Panc1 (cell line): ENCODE results near the gene PPP1R3E. TPM values are rescaled to one million over a fixed set of nuclear protein-coding genes. Genes with fewer than 3 reads are reported as not detected.

ENCODE experiments used
- ATAC-seq: fragments of 200-7000 bp; cut with Tn5 transposase; 2 replicates; pipeline ENCODE4 v1.9.1; 2020; ENCODE audit warnings: mild to moderate bottlenecking, moderate library complexity
- Bru-seq: library from RNA; stranded (reverse); fragments of 400-500 nt; gene quantifications from one replicate; lab custom pipeline; 2021; lab: Mats Ljungman, UMichigan
- BruChase-seq, 2 experiments: library from RNA; stranded (reverse); fragments of 400-500 nt; gene quantifications; one replicate each; lab custom pipeline; 2021; lab: Mats Ljungman, UMichigan
- BruUV-seq: library from RNA; stranded (reverse); fragments of 400-500 nt; replicated peaks from 2 replicates; lab custom pipeline; 2021; lab: Mats Ljungman, UMichigan
- CTCF ChIA-PET: fragments of 300-600 bp; sonication (Branson Sonifier 250); formaldehyde crosslinking; loops from one replicate; lab custom pipeline; 2022; ENCODE audit warnings: antibody characterized with exemption; lab: Charles Lee
- POLR2A ChIA-PET: fragments of 300-600 bp; sonication (Branson Sonifier 250); formaldehyde crosslinking; loops from one replicate; lab custom pipeline; 2022; ENCODE audit warnings: antibody characterized with exemption; lab: Charles Lee
- DNase-seq: peaks from one replicate; pipeline ENCODE4 v3.0.0-alpha.2; 2010; ENCODE audit warnings: low read depth, low spot score
- H3K27ac ChIP-seq: 2 replicates; pipeline ENCODE4 v1.5.1; 2011; ENCODE audit warnings: mild to moderate bottlenecking, low read length, inconsistent platforms
- H3K27me3 ChIP-seq: fragments of 200-500 bp; sonication (Bioruptor generic); 2 replicates; pipeline ENCODE4 v1.6.0; 2014; ENCODE audit warnings: low read length, inconsistent platforms; ENCODE audit not compliant: control insufficient read depth, insufficient read depth
- H3K36me3 ChIP-seq: fragments of 200-500 bp; sonication (Bioruptor generic); 2 replicates; pipeline ENCODE4 v1.5.1; 2014; ENCODE audit warnings: inconsistent platforms, mild to moderate bottlenecking, low read length, moderate library complexity; ENCODE audit not compliant: control insufficient read depth, insufficient read depth
- H3K4me1 ChIP-seq: 2 replicates; pipeline ENCODE4 v1.5.1; 2011; ENCODE audit warnings: inconsistent platforms, mild to moderate bottlenecking, low read length, moderate library complexity; ENCODE audit not compliant: control insufficient read depth, insufficient read depth
- H3K4me3 ChIP-seq, 2 experiments: 2 replicates each; pipeline ENCODE4 v1.5.1; 2011 to 2012; ENCODE audit warnings: low read depth in 2 of 2, low read length in 2 of 2, mild to moderate bottlenecking in 2 of 2, inconsistent platforms in 1 of 2, moderate library complexity in 1 of 2
- H3K9me3 ChIP-seq: fragments of 200-500 bp; sonication (Bioruptor generic); 2 replicates; pipeline ENCODE4 v1.5.1; 2014; ENCODE audit warnings: low read depth, mild to moderate bottlenecking, inconsistent platforms, low read length, moderate library complexity; ENCODE audit not compliant: control insufficient read depth, insufficient read depth
- POLR2AphosphoS5 ChIP-seq: IDR thresholded peaks from 2 replicates; pipeline ENCODE4 v1.6.1; 2012; ENCODE audit warnings: mild to moderate bottlenecking, low read depth, low read length, moderate library complexity
- SIN3A ChIP-seq: IDR thresholded peaks from 2 replicates; pipeline ENCODE4 v1.6.1; 2012; ENCODE audit warnings: low read depth, mild to moderate bottlenecking, low read length, moderate library complexity, borderline replicate concordance; ENCODE audit not compliant: insufficient read depth
- TCF7L2 ChIP-seq: IDR thresholded peaks from 2 replicates; pipeline ENCODE4 v1.6.1; 2011; ENCODE audit warnings: mild to moderate bottlenecking, low read depth, low read length, inconsistent platforms
- in situ Hi-C: cut with HindIII; loops from 2 replicates; pipeline ENCODE4 v1.10.0; 2016; ENCODE audit warnings: low sequenced_read_pairs, low pct_unique_long_range_greater_than_20kb
- intact Hi-C: fragments of 100-400 bp; cut with micrococcal nuclease; formaldehyde crosslinking; loops from one replicate; pipeline ENCODE4 v1.10.0; 2022; ENCODE audit not compliant: unreplicated experiment
- long read RNA-seq: library from polyadenylated mRNA; unstranded; transcript quantifications from one replicate; pipeline ENCODE4 v2.0.0, GENCODE V29; 2021; ENCODE audit not compliant: unreplicated experiment
- polyA plus RNA-seq: library from polyadenylated mRNA; unstranded; fragments of >200 nt; gene quantifications from one replicate; pipeline ENCODE4 v1.2.1, GENCODE V29; 2012; ENCODE audit warnings: missing spikeins; ENCODE audit not compliant: insufficient read length
- total RNA-seq: library from RNA; stranded (reverse); gene quantifications from one replicate; pipeline ENCODE4 v1.2.1, GENCODE V29; 2021; ENCODE audit not compliant: unreplicated experiment
- TF ChIP-seq, protein P1 (sequence below), 2 experiments: IDR thresholded peaks; 2 replicates each; pipeline ENCODE4 v1.6.1; 2011 to 2012; ENCODE audit warnings: low read depth in 2 of 2, control low read depth in 1 of 2, low read length in 1 of 2, mild to moderate bottlenecking in 1 of 2, moderate library complexity in 1 of 2; ENCODE audit not compliant: insufficient read depth in 1 of 2
- TF ChIP-seq, protein P2 (sequence below): fragments of 450-650 bp; IDR thresholded peaks from 2 replicates; pipeline ENCODE4 v1.5.1; 2017; ENCODE audit warnings: mild to moderate bottlenecking

Gene PPP1R3E, protein sequence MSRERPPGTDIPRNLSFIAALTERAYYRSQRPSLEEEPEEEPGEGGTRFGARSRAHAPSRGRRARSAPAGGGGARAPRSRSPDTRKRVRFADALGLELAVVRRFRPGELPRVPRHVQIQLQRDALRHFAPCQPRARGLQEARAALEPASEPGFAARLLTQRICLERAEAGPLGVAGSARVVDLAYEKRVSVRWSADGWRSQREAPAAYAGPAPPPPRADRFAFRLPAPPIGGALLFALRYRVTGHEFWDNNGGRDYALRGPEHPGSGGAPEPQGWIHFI
- 8.8 TPM for total RNA-seq
- 2.8 TPM for polyA plus RNA-seq
- Bru-seq, nascent RNA: percentile 75 among the genes with signal in this experiment
- percentile 72 among the genes with signal in this experiment for BruChase-seq, experiment 1, labeled RNA remaining after a 2-hour chase
- percentile 73 among the genes with signal in this experiment for BruChase-seq, experiment 2, labeled RNA remaining after a 6-hour chase
- long read RNA-seq, partial matches to known transcripts: 1 of 7 reads
- long read RNA-seq, other reads (novel, unspliced or antisense): 6 of 7 reads

DNA sequence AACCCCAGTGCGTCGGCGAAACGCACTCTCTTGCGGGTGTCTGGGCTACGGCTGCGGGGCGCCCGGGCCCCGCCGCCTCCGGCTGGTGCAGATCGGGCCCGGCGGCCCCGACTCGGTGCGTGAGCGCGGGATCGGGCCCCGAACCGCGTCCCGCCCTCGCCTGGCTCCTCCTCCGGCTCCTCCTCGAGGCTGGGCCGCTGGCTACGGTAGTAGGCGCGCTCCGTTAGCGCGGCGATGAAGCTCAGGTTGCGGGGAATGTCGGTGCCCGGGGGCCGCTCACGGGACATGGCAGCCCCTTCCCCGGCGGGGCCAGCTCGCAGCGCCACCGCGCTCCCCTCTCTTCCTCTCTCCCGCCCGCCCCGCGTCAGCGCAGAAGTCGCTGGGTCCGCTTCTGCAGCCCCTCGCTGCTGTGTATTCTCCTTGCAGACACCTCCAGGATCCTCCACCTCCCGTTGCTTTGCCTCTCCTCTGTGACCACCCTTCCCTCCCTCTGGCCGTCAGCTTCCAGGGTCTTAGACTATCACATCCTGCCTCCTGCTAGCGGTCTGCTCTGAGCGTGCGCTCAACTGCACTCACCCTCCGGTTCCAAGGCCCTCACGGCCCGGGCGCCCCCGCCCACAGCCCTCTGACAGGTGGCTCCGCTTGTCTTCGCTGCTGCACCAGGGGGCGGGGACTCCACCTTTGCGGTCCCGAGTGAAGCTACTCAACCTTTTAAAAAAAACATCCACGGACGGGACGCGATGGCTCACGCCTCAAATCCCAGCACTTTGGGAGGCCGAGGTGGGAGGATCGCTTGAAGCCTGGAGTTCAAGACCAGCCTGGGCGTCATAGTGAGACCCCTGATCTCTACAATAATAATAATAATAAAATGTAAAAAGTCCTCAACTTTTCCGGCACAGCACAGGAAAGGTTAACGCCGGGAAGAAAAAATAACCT is at the start of gene PPP1R3E:
Gene PPP1R3E, minus strand, starts transcription at position 570 of the 936 bp plus-strand sequence. Its CDS starts 283 bp downstream, at position 287.
- in situ Hi-C loops: no loop called here

More for the DNA sequence above, at the start of gene PPP1R3E:
- Histone ChIP-seq H3K4me1 (peaks cover 17% of the 10 kb centered on the region), H3K27ac (peak within 1 kb of the TSS; percentile 63), H3K9me3 (no peaks in the 10 kb centered on the region), H3K36me3 (peaks cover 5% of the 10 kb centered on the region; the same call in 1 of the 2 replicates), H3K27me3 (no peaks in the 10 kb centered on the region), H3K4me3 (peak within 1 kb of the TSS; percentile 59 to 80)
- DNase-seq (no peak), ATAC-seq (peak; percentile 69)
- POLR2A ChIA-PET: no interaction called here
- CTCF ChIA-PET: interaction anchor here (0.6 kb wide), 1 partner anchor 260 kb away, joined by 3 read pairs; no protein-coding TSS in a partner anchor
- intact Hi-C loops: no loop called here
- BruUV-seq: no TSS peak
- TF ChIP-seq, protein P1, sequence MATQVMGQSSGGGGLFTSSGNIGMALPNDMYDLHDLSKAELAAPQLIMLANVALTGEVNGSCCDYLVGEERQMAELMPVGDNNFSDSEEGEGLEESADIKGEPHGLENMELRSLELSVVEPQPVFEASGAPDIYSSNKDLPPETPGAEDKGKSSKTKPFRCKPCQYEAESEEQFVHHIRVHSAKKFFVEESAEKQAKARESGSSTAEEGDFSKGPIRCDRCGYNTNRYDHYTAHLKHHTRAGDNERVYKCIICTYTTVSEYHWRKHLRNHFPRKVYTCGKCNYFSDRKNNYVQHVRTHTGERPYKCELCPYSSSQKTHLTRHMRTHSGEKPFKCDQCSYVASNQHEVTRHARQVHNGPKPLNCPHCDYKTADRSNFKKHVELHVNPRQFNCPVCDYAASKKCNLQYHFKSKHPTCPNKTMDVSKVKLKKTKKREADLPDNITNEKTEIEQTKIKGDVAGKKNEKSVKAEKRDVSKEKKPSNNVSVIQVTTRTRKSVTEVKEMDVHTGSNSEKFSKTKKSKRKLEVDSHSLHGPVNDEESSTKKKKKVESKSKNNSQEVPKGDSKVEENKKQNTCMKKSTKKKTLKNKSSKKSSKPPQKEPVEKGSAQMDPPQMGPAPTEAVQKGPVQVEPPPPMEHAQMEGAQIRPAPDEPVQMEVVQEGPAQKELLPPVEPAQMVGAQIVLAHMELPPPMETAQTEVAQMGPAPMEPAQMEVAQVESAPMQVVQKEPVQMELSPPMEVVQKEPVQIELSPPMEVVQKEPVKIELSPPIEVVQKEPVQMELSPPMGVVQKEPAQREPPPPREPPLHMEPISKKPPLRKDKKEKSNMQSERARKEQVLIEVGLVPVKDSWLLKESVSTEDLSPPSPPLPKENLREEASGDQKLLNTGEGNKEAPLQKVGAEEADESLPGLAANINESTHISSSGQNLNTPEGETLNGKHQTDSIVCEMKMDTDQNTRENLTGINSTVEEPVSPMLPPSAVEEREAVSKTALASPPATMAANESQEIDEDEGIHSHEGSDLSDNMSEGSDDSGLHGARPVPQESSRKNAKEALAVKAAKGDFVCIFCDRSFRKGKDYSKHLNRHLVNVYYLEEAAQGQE (IDR thresholded peaks at IDR 0.05; ENCODE audit: insufficient read depth in 1 of 2, low read depth in 2 of 2, low read length in 1 of 2): no peak
- TF ChIP-seq TCF7L2: no peak
- TF ChIP-seq POLR2AphosphoS5: no peak
- TF ChIP-seq, protein P2, sequence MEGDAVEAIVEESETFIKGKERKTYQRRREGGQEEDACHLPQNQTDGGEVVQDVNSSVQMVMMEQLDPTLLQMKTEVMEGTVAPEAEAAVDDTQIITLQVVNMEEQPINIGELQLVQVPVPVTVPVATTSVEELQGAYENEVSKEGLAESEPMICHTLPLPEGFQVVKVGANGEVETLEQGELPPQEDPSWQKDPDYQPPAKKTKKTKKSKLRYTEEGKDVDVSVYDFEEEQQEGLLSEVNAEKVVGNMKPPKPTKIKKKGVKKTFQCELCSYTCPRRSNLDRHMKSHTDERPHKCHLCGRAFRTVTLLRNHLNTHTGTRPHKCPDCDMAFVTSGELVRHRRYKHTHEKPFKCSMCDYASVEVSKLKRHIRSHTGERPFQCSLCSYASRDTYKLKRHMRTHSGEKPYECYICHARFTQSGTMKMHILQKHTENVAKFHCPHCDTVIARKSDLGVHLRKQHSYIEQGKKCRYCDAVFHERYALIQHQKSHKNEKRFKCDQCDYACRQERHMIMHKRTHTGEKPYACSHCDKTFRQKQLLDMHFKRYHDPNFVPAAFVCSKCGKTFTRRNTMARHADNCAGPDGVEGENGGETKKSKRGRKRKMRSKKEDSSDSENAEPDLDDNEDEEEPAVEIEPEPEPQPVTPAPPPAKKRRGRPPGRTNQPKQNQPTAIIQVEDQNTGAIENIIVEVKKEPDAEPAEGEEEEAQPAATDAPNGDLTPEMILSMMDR: no peak
- no peak for TF ChIP-seq SIN3A
